ENCODE data around the gene KLB.

KLB gene

DNA sequence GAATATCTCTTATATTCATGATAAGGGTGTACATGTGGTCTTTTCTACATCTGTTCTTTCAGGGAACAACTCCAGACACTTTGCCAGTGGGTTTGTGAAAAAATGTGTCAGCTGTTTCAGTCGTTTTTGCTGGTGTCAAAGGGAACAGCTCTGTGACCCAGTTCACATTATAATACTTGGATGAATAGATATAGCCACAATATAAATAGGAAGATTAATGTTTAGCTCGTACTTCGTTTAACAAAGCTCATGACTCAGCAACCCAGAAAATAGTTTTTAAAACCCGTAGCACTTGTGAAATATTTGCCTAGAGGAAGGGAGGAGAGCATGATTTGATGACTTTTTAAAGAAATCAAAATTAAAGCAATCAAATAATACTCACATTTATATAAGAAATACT, 60.0 kb downstream of the KLB start:
- no peak for DNase-seq

DNA sequence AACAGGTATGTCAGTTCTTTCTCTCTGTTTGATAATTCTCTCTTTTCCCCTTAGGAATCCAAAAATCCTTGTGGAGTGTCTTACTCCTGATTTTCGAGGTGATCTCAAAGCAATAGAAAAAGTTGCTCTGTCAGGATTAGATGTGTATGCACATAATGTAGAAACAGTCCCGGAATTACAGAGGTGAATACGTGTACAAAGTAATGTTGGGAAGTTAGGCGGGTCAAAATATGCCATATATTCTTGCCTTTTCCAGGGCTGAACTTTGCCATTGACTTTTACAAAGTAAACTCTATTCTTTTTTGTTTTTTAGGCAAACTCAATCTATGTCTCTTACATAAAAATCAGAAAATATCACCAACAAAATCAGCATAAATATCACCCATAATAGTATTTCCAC, 60.7 kb downstream of the KLB start:
- DNase-seq = no peak

DNA sequence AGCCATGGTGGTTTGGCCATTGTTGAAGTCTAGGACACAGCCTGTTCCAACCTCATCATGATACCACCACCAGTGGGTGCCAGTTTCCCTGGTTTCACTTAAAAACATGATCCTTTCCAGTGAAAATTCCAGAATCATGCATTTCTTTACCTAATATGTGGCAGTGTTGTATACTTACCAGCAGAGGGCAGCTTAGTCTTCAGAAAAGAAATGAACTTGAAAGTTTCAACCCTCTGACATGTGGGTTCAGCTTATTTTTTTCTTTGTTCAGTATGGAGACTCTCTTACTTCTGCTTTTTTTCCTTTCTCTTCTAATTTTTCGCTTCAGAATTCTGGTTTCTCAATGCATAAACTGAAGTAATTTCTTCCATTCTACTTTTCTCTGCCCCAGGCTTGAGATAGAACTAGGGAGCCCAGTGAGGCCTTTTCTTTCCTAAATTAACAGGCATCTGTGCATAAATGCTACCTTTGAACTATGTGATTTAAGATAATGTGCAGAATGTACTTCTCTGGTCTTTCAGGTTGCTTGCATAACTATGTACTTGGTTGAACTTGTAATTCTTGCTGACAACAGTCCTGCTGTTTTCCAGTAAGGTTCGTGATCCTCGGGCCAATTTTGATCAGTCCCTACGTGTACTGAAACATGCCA, 62.8 kb downstream of the KLB start:
- peak; percentile 84 for DNase-seq

DNA sequence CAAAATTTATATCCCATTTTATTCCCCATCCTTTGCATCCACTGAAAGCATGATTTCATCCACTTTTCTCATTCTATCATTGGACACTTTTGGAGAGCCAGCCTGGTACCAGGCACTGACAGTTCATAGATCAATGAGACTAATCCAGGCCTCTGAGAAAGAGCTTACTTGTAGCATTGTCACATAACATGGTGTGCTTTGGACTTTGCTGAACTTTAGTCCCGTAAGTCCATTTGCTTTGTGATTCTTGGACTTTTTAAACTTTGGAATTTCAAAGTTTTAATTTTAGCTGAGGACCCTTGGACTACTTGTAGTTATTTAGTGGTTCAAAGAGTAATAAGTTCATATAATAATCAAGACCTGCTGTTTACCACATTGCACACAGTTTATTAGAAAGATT, 63.7 kb downstream of the KLB start:
- DNase-seq = no peak

DNA sequence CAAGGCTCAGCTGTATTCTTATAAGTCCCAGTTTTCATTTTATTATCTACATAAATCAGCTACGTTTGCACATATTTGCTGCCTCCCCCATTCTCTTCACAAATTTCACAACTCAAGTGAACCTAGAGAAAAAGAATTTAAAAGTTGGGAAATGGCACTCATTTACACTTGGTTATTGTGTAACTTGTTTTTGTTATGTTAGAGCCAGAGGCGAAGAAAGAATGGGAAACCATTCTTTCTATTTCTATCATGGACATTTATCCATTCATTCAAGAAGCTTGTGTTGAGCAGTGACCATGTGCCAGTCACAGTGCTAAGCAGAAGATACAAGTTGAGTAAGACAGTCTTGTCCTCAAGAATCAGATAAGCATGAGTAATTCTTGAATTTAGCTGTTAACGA, 65.7 kb downstream of the KLB start:
- no peak for DNase-seq

DNA sequence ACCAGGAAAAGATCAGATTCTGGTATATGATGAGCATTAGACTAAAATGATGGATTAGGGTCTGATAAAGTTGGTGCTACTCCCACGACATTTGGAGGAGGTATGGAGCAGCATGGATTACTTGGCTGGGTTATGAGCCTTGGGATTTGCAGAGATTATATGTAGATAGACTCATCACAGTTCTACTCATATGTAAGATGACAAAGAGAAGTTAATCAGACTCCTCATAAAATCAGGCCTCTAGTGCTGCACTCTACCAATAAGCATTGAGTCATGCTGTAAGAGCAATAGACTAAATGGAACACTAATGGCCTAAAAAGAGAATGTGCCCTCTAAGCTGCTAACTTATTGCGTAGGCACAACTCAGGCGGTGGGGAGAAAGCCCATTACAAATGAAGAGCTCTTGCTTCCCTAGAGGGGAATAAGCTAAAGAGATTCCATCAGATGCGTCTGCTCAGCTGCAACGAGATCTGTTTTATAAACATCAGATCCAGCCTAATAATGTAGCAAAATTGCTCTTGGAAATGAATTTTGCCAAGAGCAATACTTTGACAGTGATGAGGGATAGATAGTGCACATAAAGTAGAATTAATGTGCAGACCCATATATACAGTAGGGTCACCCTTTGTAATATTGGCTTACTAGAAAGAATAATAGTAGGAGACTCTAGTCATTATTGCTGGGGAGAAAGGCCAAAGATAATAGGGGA, 69.6 kb downstream of the KLB start:
- DNase-seq = no peak

DNA sequence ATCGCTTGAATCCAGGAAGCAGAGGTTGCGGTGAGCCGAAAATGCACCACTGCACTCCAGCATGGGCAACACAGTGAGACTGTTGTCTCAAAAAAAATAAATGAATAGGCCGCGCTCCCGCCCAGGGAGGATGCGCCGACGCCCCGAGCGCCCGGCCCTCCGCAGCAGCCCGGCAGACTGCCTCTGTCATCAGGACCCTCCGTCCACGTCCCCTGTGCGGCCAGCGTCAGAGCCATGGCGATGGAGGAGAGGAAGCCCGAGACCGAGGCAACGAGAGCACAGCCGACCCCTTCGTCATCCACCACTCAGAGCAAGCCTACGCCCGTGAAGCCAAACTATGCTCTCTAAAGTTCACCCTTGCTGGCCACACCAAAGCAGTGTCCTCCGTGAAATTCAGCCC, 73.5 kb downstream of the KLB start:
- no peak for DNase-seq

DNA sequence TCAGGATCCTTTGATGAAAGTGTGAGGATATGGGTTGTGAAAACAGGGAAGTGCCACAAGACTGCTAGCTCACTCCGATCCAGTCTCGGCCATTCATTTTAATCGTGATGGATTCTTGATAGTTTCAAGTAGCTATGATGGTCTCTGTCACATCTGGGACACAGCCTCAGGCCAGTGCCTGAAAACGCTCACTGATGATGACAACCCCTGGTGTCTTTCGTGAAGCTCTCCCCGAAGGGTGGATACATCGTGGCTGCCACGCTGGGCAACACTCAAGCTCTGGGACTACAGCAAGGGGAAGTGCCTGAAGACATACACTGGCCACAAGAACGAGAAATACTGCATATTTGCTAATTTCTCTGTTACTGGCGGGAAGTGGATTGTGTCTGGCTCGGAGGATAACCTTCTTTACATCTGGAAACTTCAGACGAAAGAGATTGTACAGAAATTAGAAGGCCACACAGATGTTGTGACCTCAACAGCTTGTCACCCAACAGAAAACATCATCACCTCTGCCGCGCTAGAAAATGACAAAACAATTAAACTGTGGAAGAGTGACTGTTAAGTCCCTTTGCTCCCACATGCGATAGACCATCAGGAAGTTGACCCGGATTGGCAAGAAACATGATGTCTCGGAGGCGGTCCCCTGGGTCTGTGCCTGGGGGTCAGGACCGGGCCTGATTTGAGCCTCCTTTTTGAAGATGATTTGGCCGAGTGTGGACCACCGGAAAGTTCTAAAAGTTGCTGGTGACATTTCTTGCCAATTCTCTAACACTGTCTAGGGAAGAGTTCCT, 74.4 kb downstream of the KLB start:
- no peak for DNase-seq

DNA sequence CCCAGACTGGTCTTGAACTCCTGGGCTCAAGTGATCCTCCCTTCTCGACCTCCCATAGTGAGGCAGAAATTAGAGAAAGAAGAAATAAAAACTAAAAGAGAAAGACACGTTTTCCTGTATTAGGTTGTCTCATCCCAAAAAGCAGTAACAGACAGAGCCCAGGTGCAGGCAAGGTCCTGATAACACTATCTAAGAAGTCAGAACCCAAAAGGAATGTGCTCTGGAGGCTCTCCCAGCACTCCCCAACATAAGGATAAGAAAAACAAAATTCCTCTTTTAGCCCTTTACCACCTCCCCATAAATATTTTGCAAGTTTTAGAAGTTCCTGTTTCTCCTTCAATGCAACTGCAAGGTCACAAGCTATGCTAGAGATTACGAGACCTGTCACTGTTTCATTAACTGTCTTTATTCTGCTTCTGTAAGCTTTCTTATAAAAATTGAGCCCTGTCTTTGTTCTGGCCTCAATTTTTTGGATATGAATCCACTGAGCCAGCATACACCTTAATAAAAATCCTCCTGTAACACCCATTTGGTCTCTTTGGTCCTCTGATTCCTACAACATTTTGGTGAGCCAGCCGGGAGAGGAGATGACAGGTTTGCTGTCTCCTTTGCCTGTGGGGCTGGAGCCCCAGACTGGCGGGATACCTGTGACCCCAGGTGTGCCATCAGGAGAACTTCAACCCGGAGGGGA, 78.0 kb downstream of the KLB start:
- DNase-seq = no peak

DNA sequence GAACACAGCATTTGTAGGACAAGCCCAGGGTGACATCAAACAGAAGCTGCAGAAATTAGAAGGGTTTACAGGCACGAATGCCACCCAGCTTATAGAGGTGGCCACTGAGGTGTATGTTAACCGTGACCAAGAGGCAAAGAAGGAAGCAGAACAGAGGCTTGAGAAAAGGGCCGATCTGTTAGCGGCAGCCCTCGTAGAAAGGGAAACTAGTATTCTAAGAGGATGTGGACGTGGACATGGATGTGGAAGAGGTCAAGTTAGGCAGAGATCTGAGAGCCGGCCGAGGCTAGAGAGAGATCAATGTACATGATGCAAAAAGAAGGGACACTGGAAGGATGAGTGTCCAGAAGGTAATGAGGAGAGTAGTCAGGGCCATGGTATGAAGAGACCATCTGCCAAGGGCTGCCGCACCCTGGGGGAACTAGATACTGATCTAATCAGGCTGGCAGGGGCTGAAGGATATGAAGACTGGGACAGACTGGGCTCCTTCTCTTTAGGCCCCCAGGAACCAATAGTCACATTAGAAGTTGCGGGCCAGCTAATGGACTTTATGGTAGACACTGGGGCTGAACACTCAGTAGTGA, 79.6 kb downstream of the KLB start:
- no peak for DNase-seq

DNA sequence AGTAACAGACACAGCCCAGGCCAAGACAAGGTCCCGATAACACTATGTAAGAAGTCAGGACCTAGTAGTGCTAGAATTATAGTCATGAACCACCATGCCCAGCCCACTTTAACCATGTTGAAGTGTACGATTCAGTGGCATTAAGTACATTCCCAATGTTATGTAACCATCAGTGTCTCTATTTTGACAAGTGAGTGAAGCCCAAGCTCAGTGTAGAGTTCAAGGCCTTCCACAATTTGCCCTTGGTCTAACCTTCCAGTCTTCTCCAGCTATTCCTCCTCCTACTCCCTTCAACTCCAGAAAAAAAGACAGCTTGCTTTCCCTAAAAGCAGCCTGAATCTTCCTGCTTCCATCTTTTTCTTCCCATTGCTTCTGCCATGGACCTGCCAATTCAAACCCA, 83.6 kb downstream of the KLB start:
- no peak for DNase-seq

DNA sequence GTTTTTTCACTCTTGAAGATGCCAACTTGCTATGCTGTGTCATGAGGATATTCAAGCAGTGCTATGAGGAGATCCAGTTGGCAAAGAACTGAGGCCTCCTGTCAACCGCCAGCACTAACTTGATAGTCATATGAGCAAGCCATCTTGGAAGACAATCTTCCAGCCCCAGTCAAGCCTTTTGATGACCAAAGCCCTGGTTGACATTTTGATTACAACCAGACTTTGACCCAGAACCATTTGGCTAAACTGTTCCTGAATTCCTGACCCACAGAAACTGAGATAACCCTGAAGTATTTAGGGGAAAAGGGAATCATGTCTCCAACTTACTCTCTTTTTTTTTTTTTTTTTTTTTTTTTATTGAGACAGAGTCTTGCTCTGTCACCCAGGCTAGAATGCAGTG, 87.6 kb downstream of the KLB start:
- no peak for DNase-seq

DNA sequence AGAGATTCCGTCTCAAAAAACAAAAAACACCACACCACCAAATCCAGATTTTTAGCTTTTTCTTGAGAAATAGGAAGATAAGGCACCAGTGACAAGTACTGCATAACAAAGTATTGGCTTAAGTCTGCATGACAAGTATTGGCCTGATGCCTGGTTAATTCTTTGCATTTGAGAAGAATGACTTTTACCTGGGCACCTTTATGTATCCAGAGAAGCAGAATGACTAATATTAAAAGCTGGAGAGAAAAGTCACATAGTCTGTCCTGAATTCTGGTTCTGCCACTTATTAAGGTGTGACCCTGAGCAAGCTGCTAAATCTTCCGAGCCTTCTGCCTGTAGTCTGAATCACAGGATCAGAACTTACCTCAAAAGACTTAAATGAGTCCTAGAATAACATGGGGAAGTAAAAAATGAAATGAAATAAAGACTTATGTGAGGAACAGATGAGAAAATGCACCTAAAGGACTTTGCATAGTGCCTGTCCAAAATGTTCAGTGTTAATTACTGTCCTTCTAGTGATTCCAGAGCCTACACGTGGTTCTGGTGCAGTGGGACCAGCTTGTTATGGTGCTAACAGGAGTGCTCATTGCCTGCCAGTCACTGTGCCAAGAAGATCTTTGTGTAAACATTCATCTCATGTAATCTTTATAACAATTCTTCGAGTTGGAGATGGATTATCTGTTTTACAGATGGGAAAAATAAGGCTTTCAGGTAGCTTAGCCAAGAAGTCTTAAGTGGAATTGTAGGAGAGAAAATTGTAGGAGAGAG, 88.9 kb downstream of the KLB start:
- DNase-seq = no peak

DNA sequence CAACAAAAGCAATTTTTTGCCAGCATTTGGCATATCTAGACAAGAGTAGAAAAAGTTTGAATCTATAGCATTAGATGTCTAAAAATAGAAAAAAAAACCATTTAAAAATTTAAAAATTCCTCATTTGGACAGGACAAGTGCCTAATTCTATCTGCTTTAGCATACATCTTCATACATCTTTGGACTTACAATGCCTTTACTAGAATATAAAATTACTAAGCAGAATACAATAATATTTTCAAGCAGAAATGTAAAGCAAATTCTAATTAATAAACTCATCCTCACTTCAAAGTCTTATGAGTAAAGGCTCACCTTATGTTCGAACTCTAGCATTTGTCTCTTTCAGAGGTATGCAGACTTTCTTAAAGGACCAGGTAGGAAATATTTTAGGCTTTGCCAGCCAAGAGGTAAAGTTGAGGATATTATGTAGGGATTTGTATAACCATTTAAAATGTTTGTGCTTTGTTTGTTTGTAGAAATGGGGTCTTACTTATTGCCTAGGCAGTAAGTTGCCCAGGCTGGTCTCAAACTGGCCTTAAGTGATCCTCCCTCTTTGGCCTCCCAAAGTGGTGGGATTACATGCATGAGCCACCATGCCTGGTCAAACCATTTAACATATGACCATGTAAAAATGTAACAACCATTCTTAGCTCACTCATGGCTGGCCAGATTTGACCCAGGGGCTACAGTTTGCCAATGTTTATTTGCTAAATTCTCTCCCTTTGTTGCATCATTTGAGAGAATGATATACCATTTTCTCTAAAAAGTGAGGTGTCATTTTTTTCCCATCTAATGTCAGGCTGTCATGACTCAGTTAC, 91.4 kb downstream of the KLB start:
- no peak for DNase-seq

DNA sequence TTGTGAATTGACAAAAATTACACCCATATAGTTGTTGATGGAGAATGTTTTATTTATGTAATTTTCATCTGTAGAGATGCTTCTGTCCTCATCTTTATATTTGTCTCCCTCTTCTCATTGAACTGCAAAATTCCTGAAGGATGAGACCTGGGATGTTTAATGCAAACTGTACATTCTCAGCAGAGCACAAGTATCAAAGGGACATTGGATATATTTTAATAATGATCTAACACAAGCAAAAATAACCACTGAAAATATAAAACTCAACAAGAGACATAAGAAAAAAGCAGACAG, 91.9 kb downstream of the KLB start:
- no peak for DNase-seq
